PC-9 (cell line): ENCODE results near the gene RADIL. TPM values are rescaled to one million over a fixed set of nuclear protein-coding genes. Genes with fewer than 3 reads are reported as not detected.

Experiments used
- BruUV-seq: library from RNA; stranded (reverse); fragments of 400-500 nt; replicated peaks from 2 replicates; lab custom pipeline; 2021; lab: Mats Ljungman, UMichigan
- CTCF ChIA-PET: fragments of 300-600 bp; sonication (Branson Sonifier 250); formaldehyde crosslinking; loops from one replicate; lab custom pipeline; 2022; ENCODE audit warnings: antibody characterized with exemption; lab: Charles Lee
- POLR2A ChIA-PET: fragments of 300-600 bp; sonication (Branson Sonifier 250); formaldehyde crosslinking; loops from one replicate; lab custom pipeline; 2022; ENCODE audit warnings: antibody characterized with exemption; ENCODE audit not compliant: unreplicated experiment; lab: Charles Lee
- DNase-seq, 2 experiments: peaks; one replicate each; pipeline versions ENCODE4 v3.0.0 to v3.0.0-alpha.2; 2015 to 2022; ENCODE audit warnings: mixed read lengths in 1 of 2
- H2AFZ ChIP-seq: fragments of 200-600 bp; sonication (generic); 2 replicates; pipeline ENCODE4 v1.8.1; 2017; ENCODE audit warnings: antibody characterized with exemption
- H3F3A ChIP-seq: fragments of 200-600 bp; sonication (generic); 2 replicates; pipeline ENCODE4 v1.8.1; 2017; ENCODE audit warnings: antibody characterized with exemption, mild to moderate bottlenecking, low read depth; ENCODE audit not compliant: insufficient read depth
- H3K27ac ChIP-seq: fragments of 200-600 bp; sonication (generic); 2 replicates; pipeline ENCODE4 v1.6.1; 2016; ENCODE audit warnings: mixed run types
- H3K27me3 ChIP-seq: fragments of 200-600 bp; sonication (generic); 2 replicates; pipeline ENCODE4 v1.6.1; 2016; ENCODE audit warnings: low read depth, mixed run types; ENCODE audit not compliant: insufficient read depth
- H3K36me3 ChIP-seq: fragments of 200-600 bp; sonication (generic); 2 replicates; pipeline ENCODE4 v1.6.1; 2016; ENCODE audit warnings: low read depth, mixed run types
- H3K4me1 ChIP-seq: fragments of 200-600 bp; sonication (generic); replicated peaks from 2 replicates; pipeline ENCODE4 v1.6.1; 2016; ENCODE audit warnings: mixed run types; ENCODE audit not compliant: insufficient read depth
- H3K4me2 ChIP-seq: fragments of 200-600 bp; sonication (generic); 2 replicates; pipeline ENCODE4 v1.6.1; 2017; ENCODE audit warnings: mixed run types
- H3K4me3 ChIP-seq: fragments of 200-600 bp; sonication (generic); 2 replicates; pipeline ENCODE4 v1.6.1; 2016; ENCODE audit warnings: mixed run types
- H3K79me2 ChIP-seq: fragments of 200-600 bp; sonication (generic); 2 replicates; pipeline ENCODE4 v1.6.1; 2017; ENCODE audit warnings: low read depth, mixed run types
- H3K9me2 ChIP-seq: fragments of 200-600 bp; sonication (generic); 2 replicates; pipeline ENCODE4 v1.8.1; 2017; ENCODE audit warnings: mild to moderate bottlenecking; ENCODE audit not compliant: insufficient read depth
- H3K9me3 ChIP-seq: fragments of 200-600 bp; sonication (generic); 2 replicates; pipeline ENCODE4 v1.8.1; 2016; ENCODE audit warnings: low read depth; ENCODE audit not compliant: insufficient read depth
- H4K20me1 ChIP-seq: fragments of 200-600 bp; sonication (generic); 2 replicates; pipeline ENCODE4 v1.8.1; 2017; ENCODE audit not compliant: insufficient read depth
- EZH2 ChIP-seq: fragments of 200-600 bp; sonication (generic); IDR thresholded peaks from 2 replicates; pipeline ENCODE4 v1.8.0; 2017; ENCODE audit warnings: antibody characterized with exemption, low read depth
- intact Hi-C: fragments of 100-400 bp; cut with micrococcal nuclease; formaldehyde crosslinking; loops from one replicate; pipeline ENCODE4 v1.10.0; 2022; ENCODE audit not compliant: unreplicated experiment
- total RNA-seq: library from RNA; stranded (reverse); gene quantifications from 2 replicates; pipeline ENCODE4 v1.2.3, GENCODE V29; 2021
- TF ChIP-seq, protein P1 (sequence below): fragments of 200-600 bp; sonication (generic); conservative IDR thresholded peaks from 2 replicates; pipeline ENCODE4 v1.6.1; 2017; ENCODE audit warnings: mixed run types, antibody characterized with exemption, mild to moderate bottlenecking, moderate library complexity

Gene RADIL
- total RNA-seq, 1 experiment from 2014 or later, result 0.35 TPM

- intact Hi-C loops, result no loop called here
- Histone ChIP-seq H2AFZ (no peak overlapping the region), H3K27me3 (peaks cover 53% of the 10 kb centered on the region), H3K4me2 (no peak overlapping the region), H3K79me2 (no peaks in the 10 kb centered on the region), H3K4me3 (no peak overlapping the region), H4K20me1 (no peaks in the 10 kb centered on the region), H3K27ac (no peak overlapping the region), H3K4me1 (no peaks in the 10 kb centered on the region), H3K9me2 (no peaks in the 10 kb centered on the region), H3K9me3 (no peaks in the 10 kb centered on the region), H3F3A (0 out of 2 replicates have a peak, but pooled peaks cover 4% of the 10 kb centered on the region), H3K36me3 (no peaks in the 10 kb centered on the region)
- CTCF ChIA-PET, result no interaction called here
- BruUV-seq, result no TSS peak
- POLR2A ChIA-PET, result no interaction called here
- DNase-seq, result no peak
- TF ChIP-seq, protein P1, sequence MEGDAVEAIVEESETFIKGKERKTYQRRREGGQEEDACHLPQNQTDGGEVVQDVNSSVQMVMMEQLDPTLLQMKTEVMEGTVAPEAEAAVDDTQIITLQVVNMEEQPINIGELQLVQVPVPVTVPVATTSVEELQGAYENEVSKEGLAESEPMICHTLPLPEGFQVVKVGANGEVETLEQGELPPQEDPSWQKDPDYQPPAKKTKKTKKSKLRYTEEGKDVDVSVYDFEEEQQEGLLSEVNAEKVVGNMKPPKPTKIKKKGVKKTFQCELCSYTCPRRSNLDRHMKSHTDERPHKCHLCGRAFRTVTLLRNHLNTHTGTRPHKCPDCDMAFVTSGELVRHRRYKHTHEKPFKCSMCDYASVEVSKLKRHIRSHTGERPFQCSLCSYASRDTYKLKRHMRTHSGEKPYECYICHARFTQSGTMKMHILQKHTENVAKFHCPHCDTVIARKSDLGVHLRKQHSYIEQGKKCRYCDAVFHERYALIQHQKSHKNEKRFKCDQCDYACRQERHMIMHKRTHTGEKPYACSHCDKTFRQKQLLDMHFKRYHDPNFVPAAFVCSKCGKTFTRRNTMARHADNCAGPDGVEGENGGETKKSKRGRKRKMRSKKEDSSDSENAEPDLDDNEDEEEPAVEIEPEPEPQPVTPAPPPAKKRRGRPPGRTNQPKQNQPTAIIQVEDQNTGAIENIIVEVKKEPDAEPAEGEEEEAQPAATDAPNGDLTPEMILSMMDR, result no peak
- TF ChIP-seq EZH2, result no peak
These were observed 648 bp upstream of the RADIL start for GRCh38 chr7:4884164-4884563.

DNA sequence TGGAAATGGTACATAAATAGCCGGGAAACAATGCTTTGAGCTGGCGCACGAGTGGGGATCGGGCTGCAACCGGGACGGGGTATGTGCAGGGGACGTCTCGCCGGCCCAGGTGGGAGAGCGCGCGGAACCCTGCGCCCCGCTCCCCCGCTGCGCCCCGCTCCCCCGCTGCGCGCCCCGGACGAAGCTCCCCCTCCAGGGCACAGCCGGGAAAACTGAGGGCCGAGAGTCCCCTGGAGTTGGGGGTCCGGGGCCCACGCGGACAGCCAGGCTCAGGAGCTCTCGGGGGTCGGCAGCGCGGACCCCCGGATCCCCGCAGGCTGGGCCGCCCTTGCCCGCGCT lies 514 bp downstream of the RADIL start:
- no TSS peak for BruUV-seq
- DNase-seq, result no peak
- H3F3A ChIP-seq, result 0 out of 2 replicates have a peak, but pooled peaks cover 4% of the 10 kb centered on the region
- no peak for TF ChIP-seq EZH2
- TF ChIP-seq, protein P1, result no peak
- peaks cover 55% of the 10 kb centered on the region for H3K27me3 ChIP-seq
- no peak overlapping the region for H2AFZ ChIP-seq
- H4K20me1 ChIP-seq, result no peaks in the 10 kb centered on the region
- POLR2A ChIA-PET, result interaction anchor here (0.6 kb wide), 1 partner anchor 837 kb away, joined by 3 read pairs; no protein-coding TSS in a partner anchor
- H3K4me3 ChIP-seq, result no peak overlapping the region
- H3K9me3 ChIP-seq, result no peaks in the 10 kb centered on the region
- H3K4me2 ChIP-seq, result no peak overlapping the region
- intact Hi-C loops, result no loop called here
- H3K36me3 ChIP-seq, result no peaks in the 10 kb centered on the region
- no peaks in the 10 kb centered on the region for H3K79me2 ChIP-seq
- no peaks in the 10 kb centered on the region for H3K9me2 ChIP-seq
- CTCF ChIA-PET, result interaction anchor here (0.6 to 0.7 kb wide), 2 partner anchors 206 to 509 kb away, joined by 3 to 8 read pairs; no protein-coding TSS in a partner anchor
- no peak overlapping the region for H3K27ac ChIP-seq
- no peaks in the 10 kb centered on the region for H3K4me1 ChIP-seq

- H3K9me2 ChIP-seq, result no peaks in the 10 kb centered on the region
- H3K79me2 ChIP-seq, result no peaks in the 10 kb centered on the region
- no peaks in the 10 kb centered on the region for H3K4me1 ChIP-seq
- intact Hi-C loops, result no loop called here
- no peak overlapping the region for H3K4me3 ChIP-seq
- H4K20me1 ChIP-seq, result no peaks in the 10 kb centered on the region
- TF ChIP-seq, protein P1, result no peak
- TF ChIP-seq EZH2, result no peak
- H3F3A ChIP-seq, result 0 out of 2 replicates have a peak, but pooled peaks cover 4% of the 10 kb centered on the region
- CTCF ChIA-PET, result interaction anchor here (0.6 kb wide), 2 partner anchors 37 to 508 kb away, joined by 6 to 8 read pairs; no protein-coding TSS in a partner anchor
- peak in 1 of 2 experiments; percentile 22 for DNase-seq
- H3K9me3 ChIP-seq, result no peaks in the 10 kb centered on the region
- BruUV-seq, result no TSS peak
- H3K4me2 ChIP-seq, result no peak overlapping the region
- POLR2A ChIA-PET, result interaction anchor here (0.6 kb wide), 1 partner anchor 837 kb away, joined by 3 read pairs; no protein-coding TSS in a partner anchor
- peaks cover 59% of the 10 kb centered on the region for H3K27me3 ChIP-seq
- H3K36me3 ChIP-seq, result no peaks in the 10 kb centered on the region
- no peak overlapping the region for H2AFZ ChIP-seq
- H3K27ac ChIP-seq, result no peak overlapping the region
These were observed 1.1 kb downstream of the RADIL start for GRCh38 chr7:4882169-4883032.
